PFSK-1 (cell line): ENCODE measurements around the gene USP9X.

Experiments
- POLR2AphosphoS5 ChIP-seq: IDR thresholded peaks from 2 replicates; pipeline ENCODE4 v1.6.1; 2012; ENCODE audit warnings: low read depth, mild to moderate bottlenecking, control low read depth, low read length, moderate library complexity
- SIN3A ChIP-seq: IDR thresholded peaks from 2 replicates; pipeline ENCODE4 v1.6.1; 2012; ENCODE audit warnings: mild to moderate bottlenecking, low read length, moderate library complexity, borderline replicate concordance; ENCODE audit not compliant: insufficient read depth
- TAF1 ChIP-seq: IDR thresholded peaks from 2 replicates; pipeline ENCODE4 v1.6.1; 2012; ENCODE audit warnings: low read length, control low read depth, borderline replicate concordance; ENCODE audit not compliant: insufficient read depth
- TF ChIP-seq, protein P1 (sequence below), 2 experiments: IDR thresholded peaks; 2 replicates each; pipeline versions ENCODE4 v1.6.1 to v1.8.0; 2011 to 2012; ENCODE audit warnings: low read depth in 2 of 2, low read length in 2 of 2, control low read depth in 1 of 2, inconsistent platforms in 1 of 2, mild to moderate bottlenecking in 1 of 2, moderate library complexity in 1 of 2; ENCODE audit not compliant: insufficient read depth in 1 of 2

DNA sequence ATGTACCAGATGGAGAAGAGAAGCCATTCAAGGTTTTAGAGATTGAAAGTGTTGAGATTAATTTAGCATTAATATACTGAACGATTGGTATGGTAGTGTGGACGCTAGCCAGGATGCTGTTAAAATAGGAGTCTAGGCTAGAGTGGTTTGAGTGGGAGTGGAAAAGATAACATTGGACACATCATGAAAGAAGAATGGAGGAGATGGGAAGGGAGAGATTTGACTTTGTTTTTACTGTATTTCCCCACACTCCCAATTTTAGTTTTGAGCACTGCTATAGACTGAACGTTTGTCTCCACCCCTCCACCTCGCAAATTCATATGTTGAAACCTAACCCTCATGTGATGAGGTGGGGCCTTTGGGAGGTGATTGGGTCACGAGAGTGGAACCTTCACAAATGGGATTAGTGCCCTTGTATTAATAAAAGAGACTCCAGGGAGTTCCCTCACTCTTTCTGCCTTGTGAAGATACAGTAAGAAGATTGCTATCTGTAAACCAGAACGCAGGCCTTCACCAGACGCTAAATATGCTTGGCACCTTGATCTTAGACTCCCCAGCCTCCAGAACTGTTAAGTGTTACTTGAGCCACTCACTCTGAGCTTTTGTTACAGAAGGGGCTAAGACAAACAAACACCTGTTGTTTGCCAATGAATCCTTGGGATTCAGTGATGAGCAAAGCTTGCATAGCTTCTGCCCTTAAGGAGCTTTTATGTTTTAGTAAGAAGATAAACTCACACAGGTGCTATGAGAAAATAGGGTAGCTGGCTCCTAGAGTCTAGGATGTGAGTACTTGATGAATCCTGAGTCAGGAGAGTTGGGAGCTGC lies 25.8 kb downstream of the USP9X start:
- TF ChIP-seq POLR2AphosphoS5 (no peak), TAF1 (no peak), SIN3A (no peak)
- TF ChIP-seq, protein P1, sequence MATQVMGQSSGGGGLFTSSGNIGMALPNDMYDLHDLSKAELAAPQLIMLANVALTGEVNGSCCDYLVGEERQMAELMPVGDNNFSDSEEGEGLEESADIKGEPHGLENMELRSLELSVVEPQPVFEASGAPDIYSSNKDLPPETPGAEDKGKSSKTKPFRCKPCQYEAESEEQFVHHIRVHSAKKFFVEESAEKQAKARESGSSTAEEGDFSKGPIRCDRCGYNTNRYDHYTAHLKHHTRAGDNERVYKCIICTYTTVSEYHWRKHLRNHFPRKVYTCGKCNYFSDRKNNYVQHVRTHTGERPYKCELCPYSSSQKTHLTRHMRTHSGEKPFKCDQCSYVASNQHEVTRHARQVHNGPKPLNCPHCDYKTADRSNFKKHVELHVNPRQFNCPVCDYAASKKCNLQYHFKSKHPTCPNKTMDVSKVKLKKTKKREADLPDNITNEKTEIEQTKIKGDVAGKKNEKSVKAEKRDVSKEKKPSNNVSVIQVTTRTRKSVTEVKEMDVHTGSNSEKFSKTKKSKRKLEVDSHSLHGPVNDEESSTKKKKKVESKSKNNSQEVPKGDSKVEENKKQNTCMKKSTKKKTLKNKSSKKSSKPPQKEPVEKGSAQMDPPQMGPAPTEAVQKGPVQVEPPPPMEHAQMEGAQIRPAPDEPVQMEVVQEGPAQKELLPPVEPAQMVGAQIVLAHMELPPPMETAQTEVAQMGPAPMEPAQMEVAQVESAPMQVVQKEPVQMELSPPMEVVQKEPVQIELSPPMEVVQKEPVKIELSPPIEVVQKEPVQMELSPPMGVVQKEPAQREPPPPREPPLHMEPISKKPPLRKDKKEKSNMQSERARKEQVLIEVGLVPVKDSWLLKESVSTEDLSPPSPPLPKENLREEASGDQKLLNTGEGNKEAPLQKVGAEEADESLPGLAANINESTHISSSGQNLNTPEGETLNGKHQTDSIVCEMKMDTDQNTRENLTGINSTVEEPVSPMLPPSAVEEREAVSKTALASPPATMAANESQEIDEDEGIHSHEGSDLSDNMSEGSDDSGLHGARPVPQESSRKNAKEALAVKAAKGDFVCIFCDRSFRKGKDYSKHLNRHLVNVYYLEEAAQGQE (IDR thresholded peaks at IDR 0.05; ENCODE audit: insufficient read depth in 1 of 2, low read depth in 2 of 2, low read length in 2 of 2), result no peak
